ENCODE data around the gene GPATCH4. TPM values are rescaled to one million over a fixed set of nuclear protein-coding genes. Genes with fewer than 3 reads are reported as not detected.

GPATCH4 gene
- total RNA-seq, 1 donor from 2014 or later = 22.4 TPM

DNA sequence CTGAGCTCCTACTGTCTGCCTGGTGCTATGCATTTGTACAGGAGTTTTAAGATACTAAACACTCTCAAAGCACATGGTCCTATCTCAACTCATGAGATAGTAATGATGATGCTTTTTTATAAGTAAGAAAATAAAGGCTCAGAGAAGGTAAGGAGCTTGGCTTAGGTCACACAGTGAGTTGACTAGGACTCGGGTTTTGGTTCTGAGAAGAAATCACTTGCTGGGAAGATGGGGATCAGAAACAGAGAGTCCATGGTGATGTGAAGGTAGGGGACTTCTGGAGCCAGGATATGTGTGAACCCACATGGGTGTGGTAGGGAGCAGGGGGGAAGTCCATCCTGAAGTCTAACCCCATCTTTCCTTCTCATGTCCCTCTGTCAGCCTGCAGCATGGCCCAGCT, 44.4 kb upstream of the GPATCH4 start:
- DNase-seq (no peak), ATAC-seq (no peak)
- H3K36me3 ChIP-seq = no peaks in the 10 kb centered on the region
- peaks cover 14% of the 10 kb centered on the region for H3K4me1 ChIP-seq
- TF ChIP-seq CTCF (IDR thresholded peaks at IDR 0.05) = no peak
- no peak overlapping the region for H3K27ac ChIP-seq
- intact Hi-C loops (cut with DNase I) = no loop called here
- H3K4me3 ChIP-seq = no peak overlapping the region
- peaks cover 67% of the 10 kb centered on the region for H3K27me3 ChIP-seq
- no peaks in the 10 kb centered on the region for H3K9me3 ChIP-seq

DNA sequence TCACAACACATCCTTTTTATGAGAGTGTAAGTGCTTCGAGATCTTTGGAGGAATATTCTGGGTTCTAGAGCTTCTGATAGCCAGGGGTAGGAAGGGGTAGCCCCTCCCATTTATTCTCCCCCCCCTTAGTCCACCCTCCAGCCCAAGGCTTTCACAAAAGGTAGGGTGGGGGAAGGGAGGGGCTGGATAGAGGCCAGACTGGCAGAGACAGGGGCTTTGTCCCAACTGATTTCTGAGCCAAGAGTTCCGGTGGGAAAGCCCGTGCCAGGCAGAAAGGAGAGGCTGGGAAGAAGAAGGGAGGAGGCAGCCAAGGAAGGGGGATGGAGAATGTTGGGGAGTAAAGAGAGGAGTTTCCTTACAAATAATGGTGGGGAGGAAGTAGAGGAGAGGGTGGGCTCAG, 43.8 kb upstream of the GPATCH4 start:
- ATAC-seq (no peak), DNase-seq (no peak)
- Histone ChIP-seq H3K27me3 (peaks cover 73% of the 10 kb centered on the region), H3K9me3 (no peaks in the 10 kb centered on the region), H3K4me1 (peaks cover 14% of the 10 kb centered on the region), H3K4me3 (no peak overlapping the region), H3K27ac (no peak overlapping the region), H3K36me3 (no peaks in the 10 kb centered on the region)
- no peak for TF ChIP-seq CTCF (IDR thresholded peaks at IDR 0.05)
- intact Hi-C loops (cut with DNase I) = no loop called here

DNA sequence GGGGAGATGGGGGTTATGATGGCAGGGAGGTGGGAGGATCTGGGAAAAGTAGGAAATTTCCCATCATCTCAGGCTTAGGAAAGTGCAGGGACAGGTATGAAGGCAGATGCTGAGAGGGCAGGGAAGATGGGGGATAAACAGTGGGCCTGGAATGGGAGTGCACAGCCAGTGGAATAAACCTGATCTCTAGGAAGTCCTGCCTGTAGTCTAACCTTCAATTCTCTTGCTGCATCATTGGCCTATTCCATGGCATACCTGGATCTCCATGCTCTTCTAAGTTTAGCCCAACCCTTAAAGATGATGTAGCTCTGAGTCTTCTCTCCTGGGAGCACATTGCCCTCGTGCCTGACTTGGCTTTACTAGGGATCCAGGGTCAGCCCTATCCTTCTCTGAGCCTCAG, 43.4 kb upstream of the GPATCH4 start:
- no peaks in the 10 kb centered on the region for H3K9me3 ChIP-seq
- no peak overlapping the region for H3K27ac ChIP-seq
- DNase-seq (no peak), ATAC-seq (no peak)
- H3K36me3 ChIP-seq = no peaks in the 10 kb centered on the region
- intact Hi-C loops (cut with DNase I) = no loop called here
- TF ChIP-seq CTCF (IDR thresholded peaks at IDR 0.05) = no peak
- H3K4me1 ChIP-seq = peaks cover 14% of the 10 kb centered on the region
- no peak overlapping the region for H3K4me3 ChIP-seq
- peaks cover 78% of the 10 kb centered on the region for H3K27me3 ChIP-seq

DNA sequence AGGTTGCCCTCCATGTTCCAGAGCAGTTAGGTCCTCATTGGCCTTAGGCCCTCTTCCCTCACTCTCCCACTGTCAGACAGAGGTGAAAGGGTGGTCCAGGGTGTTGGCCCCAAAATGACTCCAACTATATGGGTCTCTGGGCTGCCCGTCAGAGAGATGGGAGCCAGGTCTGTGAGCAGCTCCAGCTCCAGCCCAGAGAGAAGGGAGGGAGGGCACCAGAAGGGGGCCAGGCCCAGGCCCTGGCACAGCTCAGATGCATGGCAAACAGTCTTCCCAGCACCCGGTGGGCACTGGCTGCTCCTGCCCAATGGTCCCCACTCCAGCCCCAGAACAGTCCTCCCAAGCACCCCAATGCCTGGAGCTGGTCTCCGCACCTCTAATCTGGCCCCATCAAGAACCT, 42.9 kb upstream of the GPATCH4 start:
- H3K36me3 ChIP-seq = no peaks in the 10 kb centered on the region
- no peak overlapping the region for H3K4me3 ChIP-seq
- no peak for DNase-seq
- H3K27me3 ChIP-seq = peaks cover 83% of the 10 kb centered on the region
- no peak overlapping the region for H3K27ac ChIP-seq
- ATAC-seq = no peak
- H3K4me1 ChIP-seq = peaks cover 14% of the 10 kb centered on the region
- intact Hi-C loops (cut with DNase I) = no loop called here
- no peaks in the 10 kb centered on the region for H3K9me3 ChIP-seq
- TF ChIP-seq CTCF (IDR thresholded peaks at IDR 0.05) = no peak

GRCh38 chr1:156643778-156644092, 42.5 kb upstream of the GPATCH4 start:
- H3K4me3 ChIP-seq = no peak overlapping the region
- no peak for DNase-seq
- intact Hi-C loops (cut with DNase I) = no loop called here
- no peak overlapping the region for H3K27ac ChIP-seq
- H3K27me3 ChIP-seq = peaks cover 85% of the 10 kb centered on the region
- peak; percentile 59 for ATAC-seq
- H3K36me3 ChIP-seq = no peaks in the 10 kb centered on the region
- H3K4me1 ChIP-seq = peaks cover 14% of the 10 kb centered on the region
- H3K9me3 ChIP-seq = no peaks in the 10 kb centered on the region
- TF ChIP-seq CTCF (IDR thresholded peaks at IDR 0.05) = no peak

DNA sequence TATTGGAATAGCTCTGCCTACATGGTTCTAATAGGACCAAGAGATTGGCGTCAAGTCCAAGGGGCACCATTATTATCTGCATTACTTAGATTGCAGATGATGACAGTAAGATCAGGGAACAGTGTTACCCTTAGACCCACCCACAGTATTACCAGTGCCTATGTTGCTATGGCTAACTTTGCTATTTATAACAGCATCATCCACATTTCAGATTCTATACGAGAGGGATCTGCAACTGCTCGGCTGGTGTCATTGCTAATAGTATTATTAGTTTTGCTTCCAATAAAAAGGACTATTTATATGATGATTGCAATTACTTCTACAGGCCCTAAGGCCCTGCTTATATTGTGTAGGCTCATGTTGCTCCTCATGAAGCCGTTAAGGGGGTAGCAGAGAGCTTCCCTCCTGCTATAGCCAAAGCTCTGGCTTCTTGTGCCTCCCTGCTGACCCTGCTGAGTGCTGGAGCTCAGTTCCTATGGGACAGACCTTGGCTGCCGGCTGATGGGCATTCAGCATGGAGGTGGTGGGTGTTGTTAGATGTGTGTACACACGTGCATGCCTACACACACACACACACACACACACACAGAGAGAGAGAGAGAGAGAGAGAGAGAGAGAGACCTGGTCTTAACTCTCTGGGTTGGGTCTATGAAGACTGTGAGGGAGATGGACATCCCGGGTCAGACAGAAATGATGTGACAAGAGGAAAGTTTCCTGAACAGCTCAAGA, 41.9 kb upstream of the GPATCH4 start:
- intact Hi-C loops (cut with DNase I) = no loop called here
- no peak overlapping the region for H3K27ac ChIP-seq
- no peak for ATAC-seq
- H3K27me3 ChIP-seq = peaks cover 87% of the 10 kb centered on the region
- H3K4me3 ChIP-seq = no peak overlapping the region
- TF ChIP-seq CTCF (IDR thresholded peaks at IDR 0.05) = no peak
- no peaks in the 10 kb centered on the region for H3K36me3 ChIP-seq
- peaks cover 14% of the 10 kb centered on the region for H3K4me1 ChIP-seq
- DNase-seq = no peak
- H3K9me3 ChIP-seq = no peaks in the 10 kb centered on the region
